Fibroblast of upper back skin (primary cell): ENCODE data around the gene EDNRB.
"Not testable (repeated sequence)": the region's sequence is repeated elsewhere in the genome, so short reads cannot be mapped to it uniquely, and the experiment has no call there.

Experiments used
- DNase-seq: peaks from one replicate; pipeline ENCODE4 v3.0.0-alpha.2; 2013

The EDNRB gene

GRCh38 chr13:77894743-77895142, 23.9 kb downstream of the EDNRB start:
- DNase-seq, result no peak

- DNase-seq, result no peak
Observed at GRCh38 chr13:77893066-77893465, 25.6 kb downstream of the EDNRB start.

- no peak for DNase-seq
Observed at GRCh38 chr13:77892491-77892890, 26.1 kb downstream of the EDNRB start.

- no peak for DNase-seq
Observed at GRCh38 chr13:77891486-77891885, 27.1 kb downstream of the EDNRB start.

- DNase-seq, result no peak
Observed at GRCh38 chr13:77891041-77891440, 27.6 kb downstream of the EDNRB start.

- no peak for DNase-seq
Observed at GRCh38 chr13:77883328-77883727, 35.3 kb downstream of the EDNRB start.

- no peak for DNase-seq
Observed at GRCh38 chr13:77878190-77878589, 40.4 kb downstream of the EDNRB start.

- peak; percentile 19 for DNase-seq
Observed at GRCh38 chr13:77876176-77876575, 42.5 kb downstream of the EDNRB start.

GRCh38 chr13:77874406-77874805, 44.2 kb downstream of the EDNRB start:
- DNase-seq, result peak; percentile 21

- DNase-seq, result no peak
Observed at GRCh38 chr13:77872995-77873394, 45.6 kb downstream of the EDNRB start.

- DNase-seq, result no peak
Observed at GRCh38 chr13:77871596-77871995, 47.0 kb downstream of the EDNRB start.

GRCh38 chr13:77868717-77869116, 49.9 kb downstream of the EDNRB start:
- no peak for DNase-seq

- no peak for DNase-seq
Observed at GRCh38 chr13:77866971-77867370, 51.7 kb downstream of the EDNRB start.

- DNase-seq, result no peak
Observed at GRCh38 chr13:77865622-77866021, 53.0 kb downstream of the EDNRB start.

- DNase-seq, result no peak
Observed at GRCh38 chr13:77863144-77863543, 55.5 kb downstream of the EDNRB start.

- no peak for DNase-seq
Observed at GRCh38 chr13:77861741-77862140, 56.9 kb downstream of the EDNRB start.

GRCh38 chr13:77860507-77860981, 58.1 kb downstream of the EDNRB start:
- peak; percentile 32 for DNase-seq

GRCh38 chr13:77859450-77859849, 59.2 kb downstream of the EDNRB start:
- no peak for DNase-seq

GRCh38 chr13:77857531-77858209, 61.0 kb downstream of the EDNRB start:
- DNase-seq, result no peak

- DNase-seq, result no peak
Observed at GRCh38 chr13:77853703-77854102, 64.9 kb downstream of the EDNRB start.

- not testable (repeated sequence) for DNase-seq
Observed at GRCh38 chr13:77848050-77848449, 70.6 kb downstream of the EDNRB start.

- no peak for DNase-seq
Observed at GRCh38 chr13:77846173-77846572, 72.5 kb downstream of the EDNRB start.
